HCT116 (cell line): ENCODE measurements around the gene ADGRL3. TPM values are rescaled to one million over a fixed set of nuclear protein-coding genes. Genes with fewer than 3 reads are reported as not detected.

ENCODE experiments used
- ATAC-seq: fragments of 200-7000 bp; cut with Tn5 transposase; 2 replicates; pipeline ENCODE4 v1.9.1; 2020; ENCODE audit warnings: mild to moderate bottlenecking, moderate library complexity
- BruUV-seq: library from RNA; stranded (reverse); fragments of 400-500 nt; replicated peaks from 2 replicates; lab custom pipeline; 2021; lab: Mats Ljungman, UMichigan
- CTCF ChIA-PET: fragments of 300-600 bp; sonication (Branson Sonifier 250); formaldehyde crosslinking; loops from one replicate; lab custom pipeline; 2021; ENCODE audit warnings: antibody characterized with exemption; lab: Charles Lee
- POLR2A ChIA-PET: fragments of 300-600, 350-600 bp; sonication (Branson Sonifier 250); formaldehyde crosslinking; loops from one replicate; lab custom pipeline; 2021; ENCODE audit warnings: antibody characterized with exemption; lab: Charles Lee
- RAD21 ChIA-PET, 2 experiments: fragments of 300-600 bp; sonication (Branson Sonifier 250); formaldehyde crosslinking; loops; one replicate each; lab custom pipeline; 2023; ENCODE audit warnings: low total read pairs in 2 of 2; ENCODE audit not compliant: uncharacterized antibody in 2 of 2, unreplicated experiment in 2 of 2, low non-redundant PET in 1 of 2; lab: Charles Lee
- DNase-seq: peaks from one replicate; pipeline ENCODE4 v3.0.0-alpha.2; 2010; ENCODE audit warnings: low read depth, low spot score
- H2AFZ ChIP-seq: fragments of 200-600 bp; shearing (Covaris generic), sonication (generic); 2 replicates; pipeline ENCODE4 v1.6.1; 2017; ENCODE audit warnings: low read depth, mixed run types, mixed read lengths, antibody characterized with exemption, low read length; ENCODE audit not compliant: poor library complexity, severe bottlenecking
- H3K27ac ChIP-seq: 2 replicates; pipeline ENCODE4 v1.5.1; 2012; ENCODE audit warnings: low read depth, low read length
- H3K27me3 ChIP-seq: fragments of 200-600 bp; sonication (generic); 2 replicates; pipeline ENCODE4 v1.6.1; 2016; ENCODE audit warnings: mixed run types, low read length, mixed read lengths; ENCODE audit not compliant: insufficient read depth
- H3K36me3 ChIP-seq, 2 experiments: fragments of 200-500 bp in 1 of 2; fragments of 200-600 bp in 1 of 2; sonication (Bioruptor generic) in 1 of 2; sonication (generic) in 1 of 2; 2 replicates each; pipeline versions ENCODE4 v1.5.1 to v1.6.1; 2014 to 2016; ENCODE audit warnings: low read length in 2 of 2, inconsistent platforms in 1 of 2, mixed read lengths in 1 of 2, mixed run types in 1 of 2; ENCODE audit not compliant: insufficient read depth in 2 of 2, control insufficient read depth in 1 of 2
- H3K4me1 ChIP-seq, 2 experiments: fragments of 200-600 bp in 1 of 2; sonication (generic) in 1 of 2; 2 replicates each; pipeline versions ENCODE4 v1.5.1 to v1.6.1; 2012 to 2017; ENCODE audit warnings: low read length in 2 of 2, inconsistent platforms in 1 of 2, mild to moderate bottlenecking in 1 of 2, mixed read lengths in 1 of 2, mixed run types in 1 of 2, moderate library complexity in 1 of 2; ENCODE audit not compliant: insufficient read depth in 2 of 2, control insufficient read depth in 1 of 2
- H3K4me2 ChIP-seq: fragments of 200-600 bp; sonication (generic); 2 replicates; pipeline ENCODE4 v1.6.1; 2017; ENCODE audit warnings: mixed run types, low read length, mixed read lengths
- H3K4me3 ChIP-seq, 2 experiments: fragments of 200-600 bp in 1 of 2; sonication (generic) in 1 of 2; replicated peaks in 1 of 2; 2 replicates each; pipeline ENCODE4 v1.5.1; 2011 to 2016; ENCODE audit warnings: low read length in 2 of 2, control low read depth in 1 of 2, low read depth in 1 of 2, mild to moderate bottlenecking in 1 of 2, mixed read lengths in 1 of 2, mixed run types in 1 of 2
- H3K79me2 ChIP-seq: fragments of 200-600 bp; sonication (generic); 2 replicates; pipeline ENCODE4 v1.6.1; 2017; ENCODE audit warnings: mild to moderate bottlenecking, mixed run types, low read length, moderate library complexity, mixed read lengths; ENCODE audit not compliant: insufficient read depth
- H3K9ac ChIP-seq: fragments of 200-600 bp; sonication (generic); 2 replicates; pipeline ENCODE4 v1.6.1; 2016; ENCODE audit warnings: low read length, mixed read lengths
- H3K9me2 ChIP-seq: fragments of 200-600 bp; sonication (generic), shearing (Covaris generic); 2 replicates; pipeline ENCODE4 v1.6.1; 2017; ENCODE audit warnings: mixed run types, mild to moderate bottlenecking, moderate library complexity; ENCODE audit not compliant: insufficient read depth
- H3K9me3 ChIP-seq, 2 experiments: fragments of 200-500 bp in 1 of 2; fragments of 200-600 bp in 1 of 2; sonication (Bioruptor generic) in 1 of 2; sonication (generic) in 1 of 2; 2 replicates each; pipeline ENCODE4 v1.6.1; 2014 to 2017; ENCODE audit warnings: low read length in 2 of 2, mixed read lengths in 2 of 2, inconsistent platforms in 1 of 2, low read depth in 1 of 2, mild to moderate bottlenecking in 1 of 2, mixed run types in 1 of 2, moderate library complexity in 1 of 2; ENCODE audit not compliant: control insufficient read depth in 1 of 2, insufficient read depth in 1 of 2
- H4K20me1 ChIP-seq: fragments of 200-600 bp; sonication (generic), shearing (Covaris generic); 2 replicates; pipeline ENCODE4 v1.6.1; 2017; ENCODE audit warnings: mixed run types, mild to moderate bottlenecking, moderate library complexity; ENCODE audit not compliant: insufficient read depth
- EGR1 ChIP-seq: IDR thresholded peaks from 2 replicates; pipeline ENCODE4 v1.6.1; 2012; ENCODE audit warnings: low read depth
- EZH2 ChIP-seq: fragments of 200-600 bp; sonication (generic); IDR thresholded peaks from 2 replicates; pipeline ENCODE4 v1.6.1; 2017; ENCODE audit warnings: antibody characterized with exemption, mixed run types
- EZH2phosphoT487 ChIP-seq: fragments of 200-600 bp; IDR thresholded peaks from 2 replicates; pipeline ENCODE4 v1.6.1; 2018; ENCODE audit warnings: antibody characterized with exemption, borderline replicate concordance
- FOSL1 ChIP-seq: IDR thresholded peaks from 2 replicates; pipeline ENCODE4 v1.6.1; 2012; ENCODE audit warnings: low read depth
- POLR2AphosphoS5 ChIP-seq: IDR thresholded peaks from 2 replicates; pipeline ENCODE4 v1.6.1; 2011; ENCODE audit warnings: mild to moderate bottlenecking, low read depth, low read length, moderate library complexity
- RAD21 ChIP-seq: IDR thresholded peaks from 2 replicates; pipeline ENCODE4 v1.6.1; 2012; ENCODE audit warnings: low read depth, mild to moderate bottlenecking
- SP1 ChIP-seq: IDR thresholded peaks from 2 replicates; pipeline ENCODE4 v1.6.1; 2012; ENCODE audit warnings: low read depth
- SRF ChIP-seq: IDR thresholded peaks from 2 replicates; pipeline ENCODE4 v1.6.1; 2012; ENCODE audit warnings: low read depth
- TCF7L2 ChIP-seq: IDR thresholded peaks from 2 replicates; pipeline ENCODE4 v1.7.0; 2011; ENCODE audit warnings: borderline replicate concordance, inconsistent platforms; ENCODE audit not compliant: insufficient read depth, insufficient read length; ENCODE audit errors: extremely low read depth
- ZNF274 ChIP-seq: fragments of 200-500 bp; sonication (Bioruptor generic); IDR thresholded peaks from 2 replicates; pipeline ENCODE4 v1.6.1; 2014; ENCODE audit warnings: mild to moderate bottlenecking, low read depth, low read length, inconsistent platforms
- intact Hi-C: fragments of 100-400 bp; cut with micrococcal nuclease; formaldehyde crosslinking; loops from 2 replicates; pipeline ENCODE4 v1.10.0; 2022
- total RNA-seq: library from RNA; stranded (reverse); gene quantifications from one replicate; pipeline ENCODE4 v1.2.1, GENCODE V29; 2021; ENCODE audit not compliant: unreplicated experiment
- TF ChIP-seq, protein P1 (sequence below): IDR thresholded peaks from 2 replicates; pipeline ENCODE4 v1.6.1; 2012
- TF ChIP-seq, protein P2 (sequence below): IDR thresholded peaks from 2 replicates; pipeline ENCODE4 v1.6.1; 2011; ENCODE audit warnings: mild to moderate bottlenecking, low read length, moderate library complexity; ENCODE audit not compliant: insufficient replicate concordance; ENCODE audit errors: extremely low read depth
- TF ChIP-seq, protein P3 (sequence below), 3 experiments: fragments of 200-600 bp in 1 of 3; sonication (generic) in 1 of 3; IDR thresholded peaks in 2 of 3; conservative IDR thresholded peaks in 1 of 3; 2 replicates each; pipeline ENCODE4 v1.5.1; 2012 to 2017; ENCODE audit warnings: low read depth in 2 of 3, low read length in 2 of 3, antibody characterized with exemption in 1 of 3, borderline replicate concordance in 1 of 3, control low read depth in 1 of 3, mild to moderate bottlenecking in 1 of 3, mixed read lengths in 1 of 3, mixed run types in 1 of 3, moderate library complexity in 1 of 3; ENCODE audit not compliant: insufficient read depth in 1 of 3
- TF ChIP-seq, protein P4 (sequence below): IDR thresholded peaks from 2 replicates; pipeline ENCODE4 v1.6.1; 2012; ENCODE audit warnings: low read depth
- TF ChIP-seq, protein P5 (sequence below): IDR thresholded peaks from 2 replicates; pipeline ENCODE4 v1.6.1; 2012

ADGRL3 gene
- total RNA-seq, 1 experiment from 2014 or later = not detected

DNA sequence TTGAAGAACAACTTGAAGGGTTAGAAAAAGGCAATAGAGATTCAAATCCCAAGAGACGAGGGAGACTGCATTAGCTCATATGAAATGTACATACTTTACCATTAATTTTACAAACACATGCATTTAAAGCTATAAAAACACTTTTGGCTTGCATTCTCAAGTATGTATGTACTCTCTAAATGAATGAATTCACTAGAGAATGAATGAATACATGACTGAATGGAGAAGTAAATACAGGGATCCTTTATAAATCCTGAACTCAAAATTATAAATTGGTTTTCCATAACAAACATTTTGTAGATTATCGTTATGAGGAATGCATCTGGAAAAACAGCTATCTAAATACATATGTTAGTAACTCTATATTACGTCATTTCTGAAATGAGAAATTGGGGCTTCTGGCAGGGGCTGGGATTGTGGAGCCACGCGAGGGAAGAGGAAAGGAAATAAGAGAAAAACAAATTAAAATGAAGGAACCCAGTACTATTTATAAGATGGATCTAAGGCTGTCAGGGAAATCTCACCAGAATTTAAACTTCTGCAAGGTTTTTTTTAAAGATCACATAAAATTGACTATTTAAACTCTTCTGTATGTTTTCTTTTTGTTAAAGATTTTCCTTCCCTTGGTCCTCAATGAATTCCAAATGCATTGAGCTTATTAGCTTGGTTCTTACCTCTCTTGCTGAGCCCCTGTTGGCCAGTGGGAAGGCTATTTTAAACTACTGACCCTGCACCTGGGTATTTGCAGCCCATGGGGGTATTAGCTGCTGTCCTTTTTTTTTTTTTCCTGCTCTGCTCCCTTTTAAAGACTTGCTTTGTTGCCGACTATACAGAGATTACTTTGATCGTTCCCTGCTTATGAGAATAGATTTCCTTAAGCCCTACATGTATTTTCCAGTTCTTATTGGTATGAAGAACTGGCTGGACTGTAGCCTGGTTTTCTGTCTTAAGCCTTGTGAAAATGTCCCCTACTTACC is 207.8 kb downstream of the ADGRL3 start:
- ATAC-seq = no peak
- Histone ChIP-seq H3K27ac (no peak overlapping the region), H3K36me3 (no peaks in the 10 kb centered on the region), H3K79me2 (no peaks in the 10 kb centered on the region), H3K27me3 (no peaks in the 10 kb centered on the region), H3K4me2 (no peak overlapping the region), H3K4me1 (no peaks in the 10 kb centered on the region), H3K9ac (no peak overlapping the region), H3K9me3 (peaks cover 14 to 28% of the 10 kb centered on the region in 2 experiments; a peak in 3 of 4 replicates), H3K9me2 (no peaks in the 10 kb centered on the region), H2AFZ (no peak overlapping the region), H4K20me1 (no peaks in the 10 kb centered on the region), H3K4me3 (no peak overlapping the region)
- DNase-seq = no peak
- POLR2A ChIA-PET = no interaction called here
- CTCF ChIA-PET = no interaction called here
- intact Hi-C loops = no loop called here
- BruUV-seq = no TSS peak
- TF ChIP-seq, protein P1, sequence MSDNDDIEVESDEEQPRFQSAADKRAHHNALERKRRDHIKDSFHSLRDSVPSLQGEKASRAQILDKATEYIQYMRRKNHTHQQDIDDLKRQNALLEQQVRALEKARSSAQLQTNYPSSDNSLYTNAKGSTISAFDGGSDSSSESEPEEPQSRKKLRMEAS = no peak
- TF ChIP-seq POLR2AphosphoS5 (no peak), EZH2phosphoT487 (no peak), SRF (no peak), SP1 (no peak), EGR1 (no peak), ZNF274 (no peak), FOSL1 (no peak), RAD21 (no peak), EZH2 (no peak), TCF7L2 (no peak)
- TF ChIP-seq, protein P2, sequence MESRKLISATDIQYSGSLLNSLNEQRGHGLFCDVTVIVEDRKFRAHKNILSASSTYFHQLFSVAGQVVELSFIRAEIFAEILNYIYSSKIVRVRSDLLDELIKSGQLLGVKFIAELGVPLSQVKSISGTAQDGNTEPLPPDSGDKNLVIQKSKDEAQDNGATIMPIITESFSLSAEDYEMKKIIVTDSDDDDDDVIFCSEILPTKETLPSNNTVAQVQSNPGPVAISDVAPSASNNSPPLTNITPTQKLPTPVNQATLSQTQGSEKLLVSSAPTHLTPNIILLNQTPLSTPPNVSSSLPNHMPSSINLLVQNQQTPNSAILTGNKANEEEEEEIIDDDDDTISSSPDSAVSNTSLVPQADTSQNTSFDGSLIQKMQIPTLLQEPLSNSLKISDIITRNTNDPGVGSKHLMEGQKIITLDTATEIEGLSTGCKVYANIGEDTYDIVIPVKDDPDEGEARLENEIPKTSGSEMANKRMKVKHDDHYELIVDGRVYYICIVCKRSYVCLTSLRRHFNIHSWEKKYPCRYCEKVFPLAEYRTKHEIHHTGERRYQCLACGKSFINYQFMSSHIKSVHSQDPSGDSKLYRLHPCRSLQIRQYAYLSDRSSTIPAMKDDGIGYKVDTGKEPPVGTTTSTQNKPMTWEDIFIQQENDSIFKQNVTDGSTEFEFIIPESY = no peak
- TF ChIP-seq, protein P3, sequence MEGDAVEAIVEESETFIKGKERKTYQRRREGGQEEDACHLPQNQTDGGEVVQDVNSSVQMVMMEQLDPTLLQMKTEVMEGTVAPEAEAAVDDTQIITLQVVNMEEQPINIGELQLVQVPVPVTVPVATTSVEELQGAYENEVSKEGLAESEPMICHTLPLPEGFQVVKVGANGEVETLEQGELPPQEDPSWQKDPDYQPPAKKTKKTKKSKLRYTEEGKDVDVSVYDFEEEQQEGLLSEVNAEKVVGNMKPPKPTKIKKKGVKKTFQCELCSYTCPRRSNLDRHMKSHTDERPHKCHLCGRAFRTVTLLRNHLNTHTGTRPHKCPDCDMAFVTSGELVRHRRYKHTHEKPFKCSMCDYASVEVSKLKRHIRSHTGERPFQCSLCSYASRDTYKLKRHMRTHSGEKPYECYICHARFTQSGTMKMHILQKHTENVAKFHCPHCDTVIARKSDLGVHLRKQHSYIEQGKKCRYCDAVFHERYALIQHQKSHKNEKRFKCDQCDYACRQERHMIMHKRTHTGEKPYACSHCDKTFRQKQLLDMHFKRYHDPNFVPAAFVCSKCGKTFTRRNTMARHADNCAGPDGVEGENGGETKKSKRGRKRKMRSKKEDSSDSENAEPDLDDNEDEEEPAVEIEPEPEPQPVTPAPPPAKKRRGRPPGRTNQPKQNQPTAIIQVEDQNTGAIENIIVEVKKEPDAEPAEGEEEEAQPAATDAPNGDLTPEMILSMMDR (IDR thresholded peaks at IDR 0.05 in 2 of 3, conservative IDR thresholded peaks at IDR 0.05 in 1 of 3; ENCODE audit: borderline replicate concordance in 1 of 3, insufficient read depth in 1 of 3, low read depth in 2 of 3, low read length in 2 of 3) = no peak
- TF ChIP-seq, protein P4, sequence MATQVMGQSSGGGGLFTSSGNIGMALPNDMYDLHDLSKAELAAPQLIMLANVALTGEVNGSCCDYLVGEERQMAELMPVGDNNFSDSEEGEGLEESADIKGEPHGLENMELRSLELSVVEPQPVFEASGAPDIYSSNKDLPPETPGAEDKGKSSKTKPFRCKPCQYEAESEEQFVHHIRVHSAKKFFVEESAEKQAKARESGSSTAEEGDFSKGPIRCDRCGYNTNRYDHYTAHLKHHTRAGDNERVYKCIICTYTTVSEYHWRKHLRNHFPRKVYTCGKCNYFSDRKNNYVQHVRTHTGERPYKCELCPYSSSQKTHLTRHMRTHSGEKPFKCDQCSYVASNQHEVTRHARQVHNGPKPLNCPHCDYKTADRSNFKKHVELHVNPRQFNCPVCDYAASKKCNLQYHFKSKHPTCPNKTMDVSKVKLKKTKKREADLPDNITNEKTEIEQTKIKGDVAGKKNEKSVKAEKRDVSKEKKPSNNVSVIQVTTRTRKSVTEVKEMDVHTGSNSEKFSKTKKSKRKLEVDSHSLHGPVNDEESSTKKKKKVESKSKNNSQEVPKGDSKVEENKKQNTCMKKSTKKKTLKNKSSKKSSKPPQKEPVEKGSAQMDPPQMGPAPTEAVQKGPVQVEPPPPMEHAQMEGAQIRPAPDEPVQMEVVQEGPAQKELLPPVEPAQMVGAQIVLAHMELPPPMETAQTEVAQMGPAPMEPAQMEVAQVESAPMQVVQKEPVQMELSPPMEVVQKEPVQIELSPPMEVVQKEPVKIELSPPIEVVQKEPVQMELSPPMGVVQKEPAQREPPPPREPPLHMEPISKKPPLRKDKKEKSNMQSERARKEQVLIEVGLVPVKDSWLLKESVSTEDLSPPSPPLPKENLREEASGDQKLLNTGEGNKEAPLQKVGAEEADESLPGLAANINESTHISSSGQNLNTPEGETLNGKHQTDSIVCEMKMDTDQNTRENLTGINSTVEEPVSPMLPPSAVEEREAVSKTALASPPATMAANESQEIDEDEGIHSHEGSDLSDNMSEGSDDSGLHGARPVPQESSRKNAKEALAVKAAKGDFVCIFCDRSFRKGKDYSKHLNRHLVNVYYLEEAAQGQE = no peak
- TF ChIP-seq, protein P5, sequence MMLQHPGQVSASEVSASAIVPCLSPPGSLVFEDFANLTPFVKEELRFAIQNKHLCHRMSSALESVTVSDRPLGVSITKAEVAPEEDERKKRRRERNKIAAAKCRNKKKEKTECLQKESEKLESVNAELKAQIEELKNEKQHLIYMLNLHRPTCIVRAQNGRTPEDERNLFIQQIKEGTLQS = no peak
- RAD21 ChIA-PET = no interaction called here
